Sigmoid colon (tissue), 7 donors: ENCODE data around the gene PDE9A. TPM values are rescaled to one million over a fixed set of nuclear protein-coding genes. Genes with fewer than 3 reads are reported as not detected.
"Not testable (repeated sequence)": the region's sequence is repeated elsewhere in the genome, so short reads cannot be mapped to it uniquely, and the experiment has no call there.

Source experiments
- DNase-seq: peaks from one replicate; pipeline ENCODE4 v3.0.0-alpha.2; 2019
- H3K27ac ChIP-seq, 4 donors: fragments of 200-600 bp; sonication (generic); one replicate each; pipeline ENCODE4 v1.5.1; 2016 to 2019; ENCODE audit warnings: mild to moderate bottlenecking in 1 of 4
- H3K27me3 ChIP-seq, 3 donors: fragments of 200-600 bp; sonication (generic); one replicate each; pipeline ENCODE4 v1.5.1; 2019; ENCODE audit warnings: mild to moderate bottlenecking in 1 of 3
- H3K36me3 ChIP-seq, 4 donors: fragments of 200-600 bp; sonication (generic); one replicate each; pipeline ENCODE4 v1.5.1; 2016 to 2019
- H3K4me1 ChIP-seq, 4 donors: fragments of 200-600 bp; sonication (generic); one replicate each; pipeline ENCODE4 v1.5.1; 2017 to 2019
- H3K4me3 ChIP-seq, 4 donors: fragments of 200-600 bp; sonication (generic); one replicate each; pipeline ENCODE4 v1.5.1; 2017 to 2019; ENCODE audit warnings: mild to moderate bottlenecking in 2 of 4, moderate library complexity in 1 of 4
- H3K9me3 ChIP-seq, 4 donors: fragments of 200-600 bp in 3 of 4; sonication (generic) in 3 of 4; one replicate each; pipeline versions ENCODE4 v1.5.1 to v1.6.1; 2013 to 2019
- CTCF ChIP-seq, 4 experiments: fragments of 450-650 bp in 3 of 4; fragments of 200-600 bp in 1 of 4; IDR thresholded peaks; one replicate each; pipeline ENCODE4 v1.5.1; 2016 to 2019; ENCODE audit warnings: antibody characterized with exemption in 4 of 4, mild to moderate bottlenecking in 3 of 4, moderate library complexity in 2 of 4
- EP300 ChIP-seq, 4 donors: sonication (generic); formaldehyde crosslinking; IDR thresholded peaks; one replicate each; pipeline ENCODE4 v1.6.1; 2017; ENCODE audit warnings: antibody characterized with exemption in 4 of 4
- POLR2A ChIP-seq, 2 donors: fragments of 450-650 bp; IDR thresholded peaks; one replicate each; pipeline ENCODE4 v1.6.1; 2016; ENCODE audit warnings: antibody characterized with exemption in 2 of 2, mild to moderate bottlenecking in 2 of 2, moderate library complexity in 2 of 2
- POLR2AphosphoS5 ChIP-seq, 4 donors: sonication (generic); formaldehyde crosslinking; IDR thresholded peaks; one replicate each; pipeline ENCODE4 v1.6.1; 2017; ENCODE audit warnings: antibody characterized with exemption in 4 of 4
- WGBS, 2 donors: extraction: QIAGEN DNeasy Blood & Tissue Kit; methylation state at CpG; one replicate each; pipeline ENCODE4 v1.1.7; 2013; 5-methylcytosine and 5-hydroxymethylcytosine counted together
- intact Hi-C: fragments of 100-400 bp; cut with DNase I; formaldehyde crosslinking; loops from one replicate; pipeline ENCODE4 v1.15.1; 2023
- polyA plus RNA-seq, 3 donors: library from polyadenylated mRNA; stranded (reverse); fragments of 200-250 nt; gene quantifications; one replicate each; pipeline ENCODE4 v1.2.3, GENCODE V29; 2013
- total RNA-seq, 4 donors: library from RNA; depleted of rRNA; stranded (reverse); fragments of >200 nt; gene quantifications; one replicate each; pipeline ENCODE4 v1.1.0, GENCODE V29; 2016
- donor health status: healthy with polysubstance abuse.
- donor health status: Bipolar disorder and iron deficiency.
- donor health status: healthy.

PDE9A gene
- total and polyA plus RNA-seq, 7 donors: 71.6 to 433 (median 102) TPM

GRCh38 chr21:42705746-42706374 is 52.4 kb downstream of the PDE9A start:
- Histone ChIP-seq H3K4me3 (no peak overlapping the region), H3K36me3 (peaks cover 0 to 21% (median 0%) of the 10 kb centered on the region in 4 donors), H3K27ac (peak overlapping the region in 3 of 4 donors; percentile 53 to 73 (median 70)), H3K27me3 (no peaks in the 10 kb centered on the region), H3K9me3 (no peaks in the 10 kb centered on the region), H3K4me1 (peaks cover 0 to 12% (median 6%) of the 10 kb centered on the region in 4 donors)
- WGBS, 2 donors: 79 to 89% methylated on average over 14 of the region's 14 CpGs
- peak in 1 of 4 donors; percentile 40 for TF ChIP-seq POLR2AphosphoS5 (IDR thresholded peaks at IDR 0.05)
- peak in 1 of 4 experiments; percentile 15 for TF ChIP-seq CTCF (IDR thresholded peaks at IDR 0.05)
- TF ChIP-seq POLR2A (IDR thresholded peaks at IDR 0.05): no peak
- DNase-seq: peak; percentile 76
- intact Hi-C loops: no loop called here

- H3K4me3 ChIP-seq: no peak overlapping the region
- no peaks in the 10 kb centered on the region for H3K9me3 ChIP-seq
- TF ChIP-seq EP300 (IDR thresholded peaks at IDR 0.05) (no peak), POLR2A (IDR thresholded peaks at IDR 0.05) (no peak), CTCF (IDR thresholded peaks at IDR 0.05) (no peak), POLR2AphosphoS5 (IDR thresholded peaks at IDR 0.05) (no peak)
- 93% methylated on average over 13 of the region's 13 CpGs for WGBS, 2 donors
- peak; percentile 40 for DNase-seq
- intact Hi-C loops: no loop called here
- H3K27me3 ChIP-seq: no peaks in the 10 kb centered on the region
- peaks cover 0 to 12% (median 6%) of the 10 kb centered on the region in 4 donors for H3K4me1 ChIP-seq
- H3K36me3 ChIP-seq: peaks cover 0 to 12% (median 0%) of the 10 kb centered on the region in 4 donors
- peak overlapping the region in 1 of 4 donors; percentile 73 for H3K27ac ChIP-seq
Observed at GRCh38 chr21:42706765-42707164, 53.3 kb downstream of the PDE9A start.

GRCh38 chr21:42707207-42707830 is 53.9 kb downstream of the PDE9A start:
- WGBS, 2 donors: 93 to 96% methylated on average over 7 of the region's 7 CpGs
- H3K36me3 ChIP-seq: peaks cover 0 to 7% (median 0%) of the 10 kb centered on the region in 4 donors
- H3K4me1 ChIP-seq: peaks cover 0 to 12% (median 6%) of the 10 kb centered on the region in 4 donors
- TF ChIP-seq POLR2AphosphoS5 (IDR thresholded peaks at IDR 0.05) (no peak), CTCF (IDR thresholded peaks at IDR 0.05) (no peak), POLR2A (IDR thresholded peaks at IDR 0.05) (no peak), EP300 (IDR thresholded peaks at IDR 0.05) (no peak)
- no peaks in the 10 kb centered on the region for H3K9me3 ChIP-seq
- no peak overlapping the region for H3K4me3 ChIP-seq
- intact Hi-C loops: no loop called here
- no peaks in the 10 kb centered on the region for H3K27me3 ChIP-seq
- no peak overlapping the region for H3K27ac ChIP-seq
- DNase-seq: peak; percentile 42

- H3K9me3 ChIP-seq: no peaks in the 10 kb centered on the region
- no peak for DNase-seq
- H3K27me3 ChIP-seq: no peaks in the 10 kb centered on the region
- no peak overlapping the region for H3K27ac ChIP-seq
- H3K4me1 ChIP-seq: peaks cover 0 to 12% (median 6%) of the 10 kb centered on the region in 4 donors
- intact Hi-C loops: no loop called here
- WGBS, 2 donors: 93 to 94% methylated on average over 7 of the region's 7 CpGs
- TF ChIP-seq EP300 (IDR thresholded peaks at IDR 0.05) (no peak), POLR2A (IDR thresholded peaks at IDR 0.05) (no peak), POLR2AphosphoS5 (IDR thresholded peaks at IDR 0.05) (no peak), CTCF (IDR thresholded peaks at IDR 0.05) (no peak)
- no peak overlapping the region for H3K4me3 ChIP-seq
- H3K36me3 ChIP-seq: peaks cover 0 to 4% (median 0%) of the 10 kb centered on the region in 4 donors
Observed at GRCh38 chr21:42708107-42708506, 54.7 kb downstream of the PDE9A start.

GRCh38 chr21:42708916-42709315 is 55.5 kb downstream of the PDE9A start:
- H3K4me3 ChIP-seq, H3K36me3 ChIP-seq, H3K27me3 ChIP-seq, H3K9me3 ChIP-seq, H3K27ac ChIP-seq, intact Hi-C loops: not testable (repeated sequence)
- H3K4me1 ChIP-seq: peaks cover 0 to 12% (median 6%) of the 10 kb centered on the region in 4 donors
- 89 to 90% methylated on average over 1 of the region's 1 CpG for WGBS, 2 donors
- peak; percentile 25 for DNase-seq
